HG03108 (cell line): Measurements from ENCODE around the gene CCDC182.

Source experiments
- ATAC-seq: cut with Tn5 transposase; IDR thresholded peaks from one replicate; pipeline ENCODE4 v1.9.1; 2021; ENCODE audit warnings: moderate library complexity; ENCODE audit not compliant: unreplicated experiment

The CCDC182 gene

DNA sequence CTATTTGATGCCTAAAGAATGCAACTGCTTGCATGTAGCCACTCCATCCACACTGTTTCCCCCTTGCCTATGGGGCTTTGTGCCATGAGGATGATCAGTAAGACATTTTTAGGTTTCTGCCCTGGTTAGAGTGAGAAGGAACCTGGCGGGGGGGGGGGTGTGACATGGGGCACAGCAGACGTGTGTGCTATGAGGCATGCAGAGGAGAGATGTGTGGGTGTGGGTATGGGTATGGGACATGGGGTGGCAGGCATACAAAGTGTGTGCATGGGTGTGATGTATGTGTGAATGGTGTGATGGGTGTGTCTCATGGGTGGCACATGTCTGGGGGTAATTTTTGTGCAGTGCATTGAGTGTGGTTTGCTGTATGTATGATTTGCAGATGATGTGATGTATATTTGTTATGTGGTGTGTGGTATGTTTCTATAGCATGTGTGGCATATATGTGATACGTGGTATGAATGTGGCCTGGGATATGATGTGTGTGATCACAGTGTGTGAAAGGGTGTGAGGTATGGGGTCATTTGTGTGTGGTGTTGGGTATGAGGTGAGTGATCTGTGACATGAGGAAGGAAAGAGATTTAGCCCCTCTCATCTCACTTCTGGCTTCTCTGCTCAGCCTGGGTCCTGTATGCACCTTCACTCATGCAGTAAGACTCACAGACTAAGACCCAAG lies 14.9 kb downstream of the CCDC182 start:
- no peak for ATAC-seq

DNA sequence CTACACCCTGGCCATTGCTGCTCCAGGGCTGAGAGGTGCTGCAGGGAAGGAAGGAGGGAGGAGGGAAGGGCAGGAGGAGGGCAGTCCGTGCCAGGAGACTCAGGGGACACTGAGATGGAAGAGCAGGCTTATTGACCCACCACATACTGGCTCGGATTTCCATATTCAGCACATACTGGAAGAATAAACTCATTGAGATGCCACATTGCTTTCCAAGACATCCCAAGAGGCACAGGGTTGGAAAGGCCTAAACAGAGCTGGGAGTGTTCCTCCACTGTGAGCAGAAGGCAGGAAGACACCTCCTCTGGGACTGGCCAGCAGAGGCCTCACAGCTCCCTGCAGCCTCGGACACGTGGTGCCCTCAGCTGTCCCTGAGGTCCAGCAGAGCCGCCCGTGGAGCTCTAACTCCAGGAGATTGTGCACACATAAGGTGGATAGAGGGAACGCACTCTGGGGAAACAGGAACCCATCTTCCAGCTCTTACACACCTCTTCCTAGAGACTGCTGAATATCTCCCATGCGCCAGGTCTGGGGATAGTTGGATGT lies 17.4 kb downstream of the CCDC182 start:
- ATAC-seq: no peak

DNA sequence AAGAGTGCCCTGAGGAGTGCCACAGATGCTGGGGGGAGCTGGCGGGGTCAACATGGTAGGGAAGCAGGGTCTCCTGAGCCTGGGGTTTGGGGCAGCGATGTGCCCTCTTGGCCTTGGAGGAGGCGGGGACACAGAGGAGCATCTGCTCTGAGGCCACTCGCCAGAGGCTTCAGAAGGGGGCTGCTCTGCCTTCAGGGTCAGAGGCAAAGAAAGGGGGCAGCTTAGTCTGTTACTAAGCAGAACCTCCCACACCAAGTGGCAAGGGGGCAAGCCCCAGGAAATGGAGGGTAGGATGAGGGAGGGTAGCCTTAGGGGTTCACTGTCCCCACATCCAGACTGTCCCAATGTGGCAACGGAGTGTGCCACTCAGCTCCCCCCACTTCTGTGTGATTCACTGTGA lies 18.3 kb downstream of the CCDC182 start:
- no peak for ATAC-seq

DNA sequence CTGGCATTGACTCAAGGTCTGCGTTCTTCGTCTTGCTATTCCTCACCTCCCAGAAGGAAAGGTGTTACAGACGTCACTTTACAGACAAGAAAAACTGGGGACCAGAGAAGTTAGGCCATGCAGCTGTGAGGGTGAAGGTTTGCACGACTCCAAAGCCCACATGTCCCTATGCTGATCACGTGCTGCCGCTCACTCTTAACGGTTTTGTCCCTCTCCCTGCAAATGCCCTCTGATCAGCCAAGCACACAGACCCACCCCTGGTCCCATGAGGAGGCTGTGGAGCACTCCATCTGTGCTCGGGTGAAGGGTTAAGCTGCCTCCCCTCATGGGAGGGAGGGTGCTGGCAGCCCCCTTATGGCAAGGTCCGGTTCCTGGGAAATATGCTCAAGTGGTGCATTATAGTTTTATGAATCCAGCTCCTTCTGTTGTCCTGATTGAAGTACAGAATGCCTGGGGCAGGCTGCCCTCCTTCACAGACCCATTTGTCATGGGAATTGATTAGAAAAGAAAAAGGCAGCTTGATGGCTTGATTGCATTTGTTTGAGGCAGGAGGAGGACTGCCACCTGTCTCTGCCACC lies 18.8 kb downstream of the CCDC182 start:
- no peak for ATAC-seq

DNA sequence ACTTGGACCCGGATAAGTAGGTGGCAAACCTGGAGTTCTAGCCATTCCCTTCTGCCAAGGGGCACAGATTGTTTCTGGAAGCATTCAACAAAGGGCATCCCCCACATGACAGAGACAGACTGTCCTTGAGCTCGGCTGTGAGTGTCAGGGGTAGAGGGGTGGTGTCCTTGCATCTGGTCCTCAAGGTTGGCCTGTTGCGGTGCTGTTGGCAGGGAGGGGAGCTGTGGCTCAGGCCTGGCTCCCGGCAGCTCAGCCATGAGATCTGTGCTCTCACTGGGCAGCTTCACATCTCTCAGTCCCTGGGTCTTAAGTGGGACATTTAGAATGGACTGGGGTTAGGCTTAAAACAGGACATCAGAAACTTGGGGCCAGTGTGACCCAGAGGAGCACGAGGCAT lies 20.4 kb downstream of the CCDC182 start:
- no peak for ATAC-seq

DNA sequence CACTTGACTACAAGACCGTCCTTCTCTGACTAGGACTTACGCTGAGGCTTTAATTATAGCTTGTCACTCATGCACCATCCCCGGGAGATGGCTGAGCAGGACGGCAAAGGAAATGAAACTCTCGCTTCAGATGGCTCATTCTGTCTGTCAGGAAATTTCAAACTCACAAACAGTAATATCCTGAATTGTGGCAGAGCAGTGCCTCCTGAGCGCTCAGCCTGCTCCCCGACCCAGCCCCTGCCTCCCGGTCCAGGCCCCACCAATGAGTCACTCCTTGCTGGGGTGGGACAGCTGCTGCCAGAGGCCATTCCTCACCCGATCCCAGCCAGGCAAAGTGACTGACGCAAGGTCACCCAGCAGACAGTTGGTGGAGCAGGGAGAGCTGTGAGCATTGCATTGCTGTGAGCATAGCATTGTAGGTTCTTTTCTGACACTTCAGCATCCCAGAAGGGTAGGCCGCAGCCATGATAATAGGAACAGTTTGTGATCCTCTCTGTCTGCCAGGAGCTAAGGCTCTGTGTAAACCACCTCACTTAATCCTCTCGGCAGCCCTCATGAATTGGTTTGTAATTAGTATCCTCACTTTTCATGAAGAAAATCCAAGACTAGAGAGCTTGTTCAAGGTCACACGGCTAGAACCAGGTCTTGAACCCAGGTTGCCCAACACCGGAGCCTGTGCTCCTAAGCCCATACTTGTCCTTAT lies 20.9 kb downstream of the CCDC182 start:
- peak; percentile 80 for ATAC-seq

DNA sequence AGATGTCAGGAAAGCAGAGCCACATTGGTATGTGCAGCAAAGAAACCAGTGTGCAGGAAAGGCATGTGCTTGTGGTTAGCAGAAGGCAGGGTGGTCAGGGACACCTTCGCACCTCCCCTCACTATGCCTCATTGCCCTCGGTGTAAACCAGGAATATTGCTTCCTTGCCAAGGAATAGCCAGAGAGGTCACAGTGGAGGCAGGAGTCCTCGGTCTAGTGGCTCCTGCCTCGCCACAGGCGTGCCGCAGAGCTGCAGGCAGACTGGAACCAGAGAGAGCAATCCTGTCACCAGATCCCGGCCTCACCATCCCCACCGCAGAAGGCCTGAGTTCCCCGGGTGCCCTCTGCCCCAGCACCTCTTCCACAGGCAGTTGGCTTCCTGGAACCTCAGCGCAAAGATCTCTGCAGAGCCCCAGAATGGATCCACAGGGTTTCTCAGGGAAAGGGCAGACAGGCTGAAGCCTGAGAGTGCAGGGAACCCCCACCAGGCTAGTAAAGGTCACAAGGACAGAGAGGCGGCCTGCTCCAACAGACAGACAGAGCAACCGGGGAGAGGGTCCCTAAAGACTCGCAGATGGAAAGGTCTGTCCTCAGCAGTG lies 21.6 kb downstream of the CCDC182 start:
- peak; percentile 12 for ATAC-seq

DNA sequence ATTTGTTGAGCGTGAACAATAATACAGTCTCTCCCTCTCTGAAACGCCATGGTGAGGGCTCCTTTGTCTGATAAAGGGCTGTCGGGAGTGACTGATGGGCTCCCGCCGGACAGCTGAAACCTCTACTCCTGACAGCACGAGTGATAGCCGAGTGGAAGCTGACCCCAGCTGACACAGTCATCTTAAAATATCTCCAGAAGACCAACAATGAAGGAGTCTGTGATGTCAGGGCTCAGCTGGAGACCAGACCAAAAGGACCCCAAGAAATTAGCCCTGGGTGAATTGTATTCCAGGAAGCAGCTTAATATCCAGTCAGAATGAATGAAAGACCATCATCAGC lies 22.4 kb downstream of the CCDC182 start:
- no peak for ATAC-seq

DNA sequence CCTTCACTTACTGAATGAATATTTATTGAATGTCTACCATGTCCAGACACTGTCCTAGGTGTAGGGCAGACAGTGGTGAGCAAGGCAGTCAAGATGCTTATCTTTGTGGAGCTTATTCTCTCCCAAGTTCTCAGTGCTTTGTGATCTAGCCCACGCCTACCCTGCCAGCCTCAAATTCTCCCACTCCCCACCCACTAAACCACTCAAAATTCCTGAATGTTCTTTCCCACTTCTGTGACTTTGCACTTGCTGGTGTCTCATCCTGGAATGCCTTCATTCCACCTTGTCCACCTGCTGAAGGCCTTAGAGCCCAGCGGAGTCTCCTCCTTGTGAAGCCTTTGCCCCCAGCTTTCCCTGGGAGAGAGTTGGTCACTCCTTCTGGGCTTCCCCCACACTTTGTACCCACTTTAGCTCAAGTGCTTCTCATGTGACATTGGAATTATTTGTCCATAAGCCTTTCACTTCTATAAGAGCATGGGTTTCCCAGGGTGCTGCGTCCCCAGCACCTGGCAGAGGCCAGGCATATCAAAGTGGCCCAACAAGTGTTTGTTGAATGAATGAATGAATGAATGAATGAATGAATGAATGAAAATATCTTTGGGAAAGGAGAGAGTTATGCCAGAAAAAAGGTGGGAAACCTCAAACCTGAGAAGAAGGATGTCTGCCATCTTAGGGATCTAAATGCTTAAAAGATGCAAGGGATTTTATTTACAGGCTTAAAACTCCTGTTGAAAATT lies 23.0 kb downstream of the CCDC182 start:
- no peak for ATAC-seq

DNA sequence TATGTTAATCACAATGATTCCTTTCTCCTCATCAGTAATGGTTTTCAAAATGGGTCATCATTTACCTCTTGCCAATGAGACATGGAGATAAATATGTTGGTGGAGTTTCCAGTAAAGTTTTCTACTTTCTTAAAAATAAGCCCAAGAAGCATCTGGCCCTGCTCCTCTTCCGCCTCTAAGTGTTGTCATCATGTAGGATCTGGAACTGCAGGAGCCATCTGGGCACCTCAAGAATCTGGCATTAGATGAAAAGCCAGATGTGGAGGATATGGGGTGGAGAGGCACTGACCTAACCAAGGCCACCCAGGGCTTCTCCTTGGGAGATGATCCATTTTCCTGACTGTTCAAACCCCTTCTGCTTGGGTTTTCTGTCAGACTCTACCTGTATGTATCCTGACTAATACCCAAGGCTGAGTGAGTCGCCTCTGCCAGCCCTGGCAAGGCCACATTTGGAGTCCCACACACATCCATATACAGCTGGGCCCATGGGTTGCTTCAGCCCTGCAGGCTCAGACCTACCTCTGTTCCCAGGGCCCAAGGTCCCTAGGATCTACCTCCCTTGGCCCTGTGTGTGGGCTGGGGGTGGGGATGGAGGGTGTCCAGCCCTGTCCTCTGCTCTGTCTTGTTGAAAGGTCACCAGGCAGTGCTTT lies 24.6 kb downstream of the CCDC182 start:
- no peak for ATAC-seq

DNA sequence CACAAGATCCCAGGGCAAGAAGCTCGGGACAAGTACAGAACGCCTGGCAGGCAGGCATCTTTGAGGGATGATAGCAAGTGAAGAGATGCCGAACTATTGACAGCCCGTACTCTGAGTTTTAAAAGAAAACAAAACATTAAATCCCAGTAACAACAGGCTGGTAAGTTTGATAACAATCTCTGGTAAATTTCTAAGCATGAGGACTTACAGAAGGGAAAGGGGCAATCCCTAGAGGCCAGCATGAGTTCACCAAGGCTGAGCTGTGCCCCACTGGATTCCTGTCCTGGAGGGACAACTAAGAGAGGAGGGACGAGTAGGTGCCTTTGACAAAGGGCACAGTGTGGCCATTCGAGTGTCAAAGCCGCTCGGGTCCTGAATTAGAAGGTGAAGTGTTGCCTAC lies 26.2 kb downstream of the CCDC182 start:
- no peak for ATAC-seq

DNA sequence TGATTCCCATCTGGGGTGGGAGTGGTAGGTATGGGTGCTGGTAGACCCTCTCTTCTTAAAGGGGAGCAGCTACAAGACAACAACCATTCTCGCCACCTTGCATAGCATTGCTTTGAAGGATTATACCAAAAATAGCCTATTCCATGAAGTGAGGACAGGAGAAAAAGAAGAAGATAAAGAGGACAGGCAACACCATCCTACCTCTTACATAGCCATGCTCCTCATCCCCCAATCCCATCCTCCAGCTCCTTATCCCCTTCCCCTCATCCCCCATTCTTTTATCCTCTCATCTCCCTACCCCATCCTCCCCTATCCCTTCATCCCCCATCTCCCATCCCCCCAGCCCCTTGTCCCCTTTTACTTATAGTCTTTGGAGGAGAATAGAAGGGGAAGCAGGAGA lies 29.1 kb downstream of the CCDC182 start:
- no peak for ATAC-seq

DNA sequence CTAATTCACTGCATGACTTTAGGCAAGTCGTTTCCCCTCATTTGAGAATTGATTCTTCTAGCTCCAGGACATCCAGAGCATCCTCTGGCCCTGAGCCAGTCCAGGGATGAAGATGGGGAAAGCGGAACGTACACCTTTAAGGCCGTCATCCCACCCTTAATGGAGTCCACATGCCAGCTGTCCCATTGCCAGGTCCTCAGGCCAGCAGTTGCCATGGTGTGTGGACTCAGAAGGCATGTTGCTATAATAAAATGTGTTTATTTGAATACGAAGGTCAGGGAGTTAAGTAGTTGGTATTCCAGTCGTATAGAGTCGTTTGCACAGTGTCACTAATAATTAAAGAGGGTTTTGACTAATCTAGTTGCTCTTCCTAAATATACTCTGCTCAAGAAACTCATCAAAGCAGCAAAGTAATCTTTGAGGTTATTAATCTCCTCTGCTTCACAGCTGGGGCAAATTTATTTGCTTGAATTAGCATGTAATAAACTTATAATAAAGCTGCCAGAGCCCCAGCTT lies 30.4 kb downstream of the CCDC182 start:
- no peak for ATAC-seq

DNA sequence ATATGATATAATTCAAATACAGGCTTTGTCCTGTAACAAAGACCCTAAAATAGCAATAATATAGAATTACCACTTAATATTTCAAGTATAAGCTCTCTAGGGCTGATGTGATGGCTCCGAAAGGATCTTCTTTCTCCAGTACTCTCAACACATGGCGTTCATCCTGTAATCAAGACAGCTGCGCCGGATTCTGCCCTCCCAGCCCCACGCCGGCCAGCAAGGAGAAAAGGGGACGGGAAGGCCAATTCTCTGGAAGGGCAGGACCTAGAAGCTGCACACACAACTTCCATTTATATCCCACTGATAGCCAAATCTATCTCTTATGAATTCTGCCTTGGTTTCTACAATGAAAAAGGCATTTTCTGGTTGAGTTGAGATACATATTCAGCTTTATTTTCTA lies 32.0 kb downstream of the CCDC182 start:
- no peak for ATAC-seq

DNA sequence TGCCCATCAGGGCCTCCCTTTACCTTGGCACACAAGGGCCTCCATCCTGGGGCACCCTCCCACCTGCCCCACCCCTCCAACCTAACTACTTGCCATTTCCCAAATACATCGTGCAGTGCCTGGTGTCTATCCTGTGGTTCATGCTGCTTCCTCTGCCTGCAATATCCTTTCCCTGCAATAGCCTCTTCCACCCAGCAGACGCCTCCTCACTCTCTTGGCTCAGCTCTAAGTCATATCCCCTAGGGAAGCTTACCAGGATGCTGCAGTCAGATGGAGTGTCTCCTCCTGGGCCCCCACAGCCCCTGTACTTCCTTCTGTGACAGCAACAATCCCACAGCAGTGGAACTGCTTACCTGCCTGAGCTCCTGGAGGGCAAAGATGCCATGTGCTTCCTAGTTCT lies 36.7 kb downstream of the CCDC182 start:
- no peak for ATAC-seq

DNA sequence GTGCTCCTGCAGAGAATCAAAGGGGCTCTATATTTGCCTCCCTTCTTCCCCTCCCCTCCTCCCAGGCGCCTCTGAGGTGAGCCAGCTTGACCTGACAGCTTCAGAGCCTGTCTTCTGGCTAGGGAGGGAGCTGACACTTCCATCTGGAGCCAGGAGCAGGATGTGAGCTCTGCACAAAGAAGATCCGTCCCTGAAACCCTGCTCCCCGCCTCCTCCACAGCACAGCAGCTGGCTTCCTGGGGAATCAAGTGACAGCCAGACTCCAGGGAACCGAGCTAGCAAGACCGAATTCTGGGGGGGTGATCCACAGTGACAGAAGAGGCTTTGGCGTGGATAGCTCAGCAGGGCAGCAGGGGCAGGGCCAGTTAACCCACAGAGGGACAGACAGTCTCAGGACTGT lies 37.2 kb downstream of the CCDC182 start:
- no peak for ATAC-seq

DNA sequence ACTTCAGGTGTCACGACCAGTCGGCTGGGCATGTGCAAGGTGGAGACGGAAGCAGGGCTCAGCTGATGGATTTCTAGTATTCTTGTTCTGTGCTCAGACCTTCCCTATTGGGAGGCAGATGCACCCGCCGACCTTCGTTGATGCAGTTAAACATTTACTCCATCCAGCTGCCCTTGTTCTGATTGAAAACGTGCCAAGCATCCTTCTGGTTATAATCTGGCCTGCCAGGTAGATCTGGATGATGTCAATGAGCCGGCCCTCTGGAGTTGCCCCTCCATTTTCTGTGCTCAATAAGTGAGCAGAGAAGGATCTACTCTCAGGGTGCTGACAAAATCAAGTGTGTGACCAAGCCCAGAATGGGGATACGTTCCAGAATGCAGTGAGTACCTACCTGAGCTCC lies 38.3 kb downstream of the CCDC182 start:
- no peak for ATAC-seq

DNA sequence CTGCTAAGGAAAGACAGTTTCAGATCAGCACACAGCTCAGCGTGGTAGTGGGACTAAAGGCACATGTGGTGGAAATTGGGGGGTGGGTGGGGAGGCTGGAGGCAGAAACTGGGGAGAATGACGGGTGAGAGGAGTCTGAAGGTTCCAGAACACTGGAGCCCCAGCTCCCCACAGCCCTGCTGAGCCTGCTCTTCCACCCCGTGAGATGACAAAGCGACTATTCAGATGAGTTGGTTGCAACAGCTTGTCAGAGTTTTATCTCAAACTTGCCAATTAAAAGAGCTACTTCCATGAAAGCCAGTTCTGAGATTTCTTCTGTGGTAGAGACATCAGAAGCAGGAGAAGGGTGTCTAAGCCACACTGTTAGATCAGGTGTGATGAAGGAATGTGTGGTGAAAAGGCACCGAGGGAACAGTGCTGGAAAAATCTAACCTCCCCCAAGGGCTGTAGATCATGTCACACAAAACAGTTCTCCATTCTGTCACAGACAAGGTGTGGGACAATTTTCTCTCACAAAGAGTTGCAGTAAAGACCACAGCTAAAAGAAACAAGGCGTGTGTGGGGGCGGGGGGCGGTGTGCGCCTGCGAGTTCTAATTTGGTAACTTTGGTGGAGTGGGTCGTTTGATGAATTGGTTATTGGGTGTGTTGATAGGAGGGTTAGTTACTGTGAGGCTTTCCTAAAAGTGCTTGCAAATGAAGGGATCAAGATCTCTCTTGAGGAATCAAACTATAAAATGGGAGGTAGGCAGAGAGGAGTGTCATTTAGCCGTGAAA lies 39.0 kb downstream of the CCDC182 start:
- ATAC-seq: no peak

DNA sequence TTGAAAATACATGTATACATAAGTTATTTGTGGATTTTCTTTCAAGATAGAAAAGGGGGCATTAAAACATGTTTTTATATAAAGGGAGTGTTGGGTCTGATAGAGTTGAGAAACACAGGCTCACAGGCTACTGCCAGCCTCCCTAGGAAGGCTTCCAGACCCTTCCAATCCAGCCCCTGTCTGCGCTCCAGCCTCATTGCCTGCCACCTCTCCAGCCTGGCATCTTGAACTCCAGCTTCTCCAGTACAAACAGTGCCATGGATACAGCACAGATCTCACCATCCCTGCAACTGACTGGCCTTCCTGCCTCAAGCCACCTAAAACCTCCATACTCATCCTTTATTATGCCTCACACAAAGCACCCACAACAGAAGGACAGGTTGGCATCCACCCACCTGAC lies 40.7 kb downstream of the CCDC182 start:
- no peak for ATAC-seq

DNA sequence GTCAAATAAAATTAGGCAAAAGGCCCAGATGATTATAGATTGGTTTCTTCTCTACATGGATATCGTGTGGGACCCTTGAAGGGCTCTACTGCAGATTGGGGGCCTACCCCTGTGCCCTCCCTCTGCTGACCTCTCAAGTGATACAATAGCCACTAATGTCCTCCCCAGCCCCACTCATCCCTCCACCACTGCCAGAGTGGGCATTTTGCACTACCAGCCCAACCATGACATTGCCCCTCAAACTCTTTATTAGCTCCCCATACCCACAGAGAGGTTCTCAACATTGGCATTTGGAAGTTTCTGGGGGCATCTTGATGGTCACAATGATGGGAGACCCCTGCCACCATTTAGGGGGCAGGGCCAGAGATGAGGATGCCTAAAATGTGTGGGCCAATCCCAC lies 41.8 kb downstream of the CCDC182 start:
- no peak for ATAC-seq
